NCI-H774 (cell line): Measurements from ENCODE around the gene NDFIP1.
"Not testable (repeated sequence)": the region's sequence is repeated elsewhere in the genome, so short reads cannot be mapped to it uniquely, and the experiment has no call there.

Source experiments
- DNase-seq: peaks from one replicate; lab custom pipeline; 2025; lab: John Stamatoyannopoulos, UW

The NDFIP1 gene, protein sequence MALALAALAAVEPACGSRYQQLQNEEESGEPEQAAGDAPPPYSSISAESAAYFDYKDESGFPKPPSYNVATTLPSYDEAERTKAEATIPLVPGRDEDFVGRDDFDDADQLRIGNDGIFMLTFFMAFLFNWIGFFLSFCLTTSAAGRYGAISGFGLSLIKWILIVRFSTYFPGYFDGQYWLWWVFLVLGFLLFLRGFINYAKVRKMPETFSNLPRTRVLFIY

DNA sequence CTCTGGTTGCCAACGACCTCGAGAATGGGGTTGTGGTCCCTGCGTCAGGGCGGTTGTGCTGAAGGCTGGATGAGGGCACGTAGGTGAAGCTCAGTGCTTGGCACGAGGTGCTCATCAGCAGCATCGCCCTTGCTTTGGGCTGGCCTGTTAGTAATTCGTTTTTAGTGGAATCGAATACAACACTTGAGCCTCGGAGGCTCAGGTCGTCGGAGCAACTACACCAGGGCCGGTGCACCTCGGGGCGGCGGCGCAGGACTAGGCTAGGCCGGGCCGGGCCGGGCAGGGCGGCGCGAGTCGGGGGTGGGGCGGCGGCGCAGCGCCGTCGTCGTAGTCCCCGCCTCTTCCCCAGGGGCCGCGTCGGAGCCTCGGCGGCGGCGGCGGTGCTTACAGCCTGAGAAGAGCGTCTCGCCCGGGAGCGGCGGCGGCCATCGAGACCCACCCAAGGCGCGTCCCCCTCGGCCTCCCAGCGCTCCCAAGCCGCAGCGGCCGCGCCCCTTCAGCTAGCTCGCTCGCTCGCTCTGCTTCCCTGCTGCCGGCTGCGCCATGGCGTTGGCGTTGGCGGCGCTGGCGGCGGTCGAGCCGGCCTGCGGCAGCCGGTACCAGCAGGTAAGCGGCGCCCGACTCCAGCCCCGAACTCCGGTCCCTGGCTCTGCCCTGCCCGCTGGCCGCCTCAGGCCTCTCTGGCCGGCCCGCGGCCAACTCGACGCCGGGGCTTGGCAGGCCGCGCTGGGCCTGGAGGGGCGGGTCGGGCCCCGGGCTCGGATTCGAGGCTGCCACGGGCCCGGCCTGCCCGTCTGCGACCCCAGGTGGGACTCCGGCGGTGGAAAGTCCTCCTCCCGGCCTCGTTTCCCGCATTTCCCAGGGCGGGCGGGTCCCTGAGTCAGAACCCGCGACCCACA, at the start of gene NDFIP1:
NDFIP1 (plus strand) TSS at position 348 of the 899 bp plus-strand sequence; CDS start at position 544, 196 bp downstream.
- DNase-seq, result peak; percentile 76

- no peak for DNase-seq
Measured at GRCh38 chr5:142059304-142059940, 49.2 kb upstream of the NDFIP1 start.

DNA sequence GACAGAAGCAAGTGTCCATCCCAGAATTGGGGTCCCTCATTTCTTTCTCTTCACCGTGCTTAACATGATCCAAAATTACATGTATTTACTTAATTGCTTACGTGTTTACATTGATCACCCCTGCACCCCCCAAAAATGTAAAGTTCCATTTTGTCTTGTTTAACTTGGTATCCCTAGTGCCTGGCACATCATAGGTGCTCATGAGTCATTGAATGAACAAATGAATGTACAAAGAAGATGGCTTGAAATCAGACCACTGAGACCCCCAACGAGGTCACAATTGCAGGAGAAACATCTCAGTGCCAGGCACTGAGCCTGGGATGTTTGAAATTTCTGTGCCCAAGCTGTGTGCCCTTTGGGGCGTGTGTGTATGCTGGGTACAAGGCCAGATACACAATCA, 45.2 kb upstream of the NDFIP1 start:
- no peak for DNase-seq

DNA sequence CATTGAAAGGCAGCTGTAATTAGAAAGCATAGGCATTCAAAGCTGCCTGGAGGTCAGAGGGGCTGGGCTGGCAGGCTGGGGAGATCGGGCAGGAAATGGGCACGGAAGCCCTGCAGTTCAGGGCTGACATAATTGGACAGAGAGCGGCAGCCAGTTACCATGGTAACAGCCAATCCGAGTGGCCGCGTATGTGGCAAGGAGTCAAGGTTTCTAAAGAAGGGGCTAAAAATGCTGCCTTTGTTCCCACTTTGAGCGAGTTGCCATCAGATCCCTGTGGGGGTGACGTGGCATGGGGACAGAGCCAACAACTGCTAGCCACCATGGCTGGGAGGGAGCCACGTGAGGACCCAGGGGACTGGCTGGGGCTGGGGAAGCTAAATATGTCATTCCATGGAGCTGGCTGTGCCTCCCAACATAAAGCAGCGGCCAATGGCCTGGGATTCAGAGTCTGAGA, 44.7 kb upstream of the NDFIP1 start:
- DNase-seq, result peak; percentile 63

- DNase-seq, result no peak
Measured at GRCh38 chr5:142065273-142065672, 43.3 kb upstream of the NDFIP1 start.

- no peak for DNase-seq
Measured at GRCh38 chr5:142069606-142070399, 38.8 kb upstream of the NDFIP1 start.

DNA sequence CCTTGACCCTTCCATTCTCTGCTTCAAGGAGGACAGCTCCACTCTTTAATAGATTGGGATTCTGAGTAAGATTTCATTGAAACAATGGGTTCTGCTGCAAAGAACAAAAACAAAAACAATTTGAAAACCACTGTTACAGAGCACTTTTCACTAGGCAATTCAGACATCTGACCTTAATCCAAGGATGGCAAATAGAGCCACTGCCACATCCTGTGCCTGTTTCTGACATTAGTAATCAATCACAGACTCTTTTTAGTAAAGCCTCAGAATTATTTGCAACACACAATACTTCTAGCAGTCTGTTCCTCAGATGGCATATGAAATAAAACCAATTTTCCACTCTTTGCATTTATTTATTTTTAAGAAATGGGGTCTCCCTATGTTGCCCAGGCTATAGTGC, 37.8 kb upstream of the NDFIP1 start:
- DNase-seq, result no peak

GRCh38 chr5:142072488-142072887, 36.1 kb upstream of the NDFIP1 start:
- no peak for DNase-seq

- DNase-seq, result peak; percentile 10
Measured at GRCh38 chr5:142073362-142073988, 35.1 kb upstream of the NDFIP1 start.

GRCh38 chr5:142074006-142074405, 34.6 kb upstream of the NDFIP1 start:
- no peak for DNase-seq

DNA sequence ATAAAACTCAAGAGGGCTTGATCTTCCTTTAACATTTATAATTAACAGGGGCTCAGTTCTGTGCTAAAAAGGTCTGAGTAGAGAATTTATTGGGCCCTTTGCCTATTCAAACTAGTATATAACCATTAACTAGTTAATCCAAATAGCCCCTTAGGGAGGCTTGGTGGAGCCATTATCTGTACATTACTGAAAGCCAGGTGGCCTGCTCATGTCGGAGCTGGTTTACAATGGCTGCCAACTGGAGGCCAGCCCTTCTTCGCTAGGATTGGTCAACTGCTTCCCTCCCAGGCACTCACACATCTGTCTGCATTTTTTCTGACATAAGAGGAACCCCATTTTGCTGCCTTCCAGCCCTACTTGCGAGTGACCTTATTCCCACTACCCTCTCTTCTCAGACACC, 30.4 kb upstream of the NDFIP1 start:
- DNase-seq, result peak; percentile 72

DNA sequence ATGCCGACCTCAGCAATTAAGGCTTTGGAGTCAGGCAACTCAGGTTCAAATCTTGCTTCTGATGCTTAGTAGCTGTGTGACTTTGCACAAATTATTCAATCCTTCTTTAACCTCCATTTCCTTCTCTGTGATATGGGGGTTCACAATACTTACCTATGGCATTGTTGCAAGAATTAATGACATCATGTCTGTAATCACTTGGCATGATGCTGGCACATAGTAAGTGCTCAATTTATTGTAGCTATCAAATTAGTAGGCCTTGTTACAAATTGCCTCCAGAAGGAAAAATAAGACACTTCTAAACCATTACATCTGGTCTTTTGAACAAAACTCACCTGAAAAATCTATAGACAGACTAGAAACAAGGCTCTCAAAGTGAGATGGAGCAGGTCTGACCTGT, 29.9 kb upstream of the NDFIP1 start:
- DNase-seq, result no peak

DNA sequence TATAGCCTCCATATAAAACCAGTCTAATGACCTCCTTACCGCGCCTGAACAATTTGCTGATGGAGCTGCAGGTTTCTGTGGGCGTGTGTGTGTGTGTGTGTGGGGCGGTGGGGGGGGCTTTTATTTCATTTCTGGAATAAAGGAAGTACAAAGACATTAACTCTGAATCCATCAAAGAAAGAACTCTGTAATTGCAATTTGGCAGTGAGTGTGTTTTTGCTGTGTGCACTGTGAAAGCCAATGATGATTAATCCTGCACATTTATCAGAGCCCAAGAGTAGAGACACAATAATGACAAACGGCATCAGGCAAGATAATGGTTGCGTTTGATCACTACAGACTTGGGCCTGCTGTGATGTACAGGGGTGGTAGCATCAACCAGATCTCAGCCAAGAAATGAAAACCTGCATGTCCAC, 29.3 kb upstream of the NDFIP1 start:
- peak; percentile 58 for DNase-seq

DNA sequence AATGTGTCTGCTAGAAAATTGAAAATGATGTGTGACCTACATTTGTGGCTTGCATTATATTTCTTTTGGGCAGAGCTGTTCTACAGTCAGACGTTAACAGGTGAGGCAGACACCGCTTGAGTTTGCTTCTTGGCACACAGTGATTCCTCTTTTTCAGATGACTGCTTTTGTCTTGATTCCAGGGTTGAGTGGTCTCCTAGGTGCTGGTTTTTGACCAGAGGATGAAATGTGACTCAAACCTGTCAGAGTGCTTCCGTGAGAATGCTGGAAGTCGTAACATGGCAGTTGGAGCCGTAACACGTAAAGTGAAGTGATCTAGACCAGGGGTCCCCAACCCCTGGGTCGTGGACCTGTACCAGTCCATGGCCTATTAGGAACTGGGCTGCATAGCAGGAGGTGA, 28.3 kb upstream of the NDFIP1 start:
- DNase-seq, result peak; percentile 40

DNA sequence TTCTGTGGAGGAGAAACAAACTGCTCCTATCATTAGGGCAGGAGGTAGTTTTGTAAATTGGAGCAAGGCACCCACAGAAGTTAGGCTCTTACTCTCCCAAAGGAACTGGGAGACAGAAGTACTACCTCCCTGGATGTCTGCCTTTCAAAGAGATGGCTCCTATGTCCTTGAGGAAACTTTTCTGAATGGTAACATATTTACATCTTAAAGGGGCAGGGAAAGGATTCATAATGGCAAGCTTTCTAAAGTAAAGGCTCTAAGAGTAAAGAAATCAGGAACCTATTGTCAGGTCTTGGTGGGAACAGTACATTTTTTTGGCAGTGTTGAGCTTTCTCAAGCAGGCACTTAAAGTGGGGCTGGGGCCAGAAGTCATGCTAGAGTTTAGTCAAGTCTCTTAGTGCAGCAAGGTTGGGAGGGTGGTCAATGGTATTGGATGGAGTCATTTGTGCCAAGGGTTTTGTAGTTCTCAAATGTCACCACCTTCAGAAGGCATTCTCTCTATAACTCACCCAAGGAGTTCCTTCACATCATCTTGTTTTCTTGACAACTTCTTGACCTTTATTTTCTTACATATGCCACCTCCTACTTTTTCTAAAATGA, 26.3 kb upstream of the NDFIP1 start:
- no peak for DNase-seq

GRCh38 chr5:142086229-142086628, 22.4 kb upstream of the NDFIP1 start:
- no peak for DNase-seq

- no peak for DNase-seq
Measured at GRCh38 chr5:142086679-142087078, 21.9 kb upstream of the NDFIP1 start.

DNA sequence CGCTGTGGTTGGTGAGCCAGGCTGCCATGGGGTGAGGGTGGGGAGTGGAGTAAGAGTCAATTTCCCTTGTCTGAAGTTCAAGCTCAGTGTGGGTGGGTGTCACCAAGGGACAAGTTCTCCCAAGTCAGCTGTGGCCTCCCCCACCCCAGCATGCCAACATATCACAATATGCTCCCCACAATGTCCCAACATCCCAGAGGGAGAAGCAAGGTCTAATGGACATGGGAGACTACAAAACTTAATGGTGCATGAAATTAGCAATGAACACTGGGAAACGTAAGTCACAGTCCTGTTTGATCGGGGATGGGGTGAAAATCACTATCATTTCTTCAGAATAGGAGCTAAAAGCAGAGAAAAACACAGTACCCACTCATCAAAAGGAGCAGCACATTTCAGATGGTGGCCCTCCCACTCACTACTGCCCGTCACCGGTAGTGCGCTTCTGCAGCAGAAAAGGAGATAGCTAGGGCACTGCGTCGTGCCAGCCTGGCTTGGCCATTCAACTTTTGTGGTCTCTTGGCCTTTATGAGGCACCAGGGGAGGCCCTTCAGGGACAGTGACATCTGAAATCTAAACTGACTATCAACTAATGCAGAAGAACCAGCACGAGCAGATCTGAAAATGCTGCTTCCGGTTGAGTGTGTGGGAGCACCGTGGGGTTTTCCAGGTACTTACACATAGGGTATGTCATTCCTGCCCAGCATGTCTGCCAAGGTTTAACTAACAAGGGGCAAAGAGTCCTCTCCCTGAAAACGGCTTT, 20.5 kb upstream of the NDFIP1 start:
- no peak for DNase-seq

DNA sequence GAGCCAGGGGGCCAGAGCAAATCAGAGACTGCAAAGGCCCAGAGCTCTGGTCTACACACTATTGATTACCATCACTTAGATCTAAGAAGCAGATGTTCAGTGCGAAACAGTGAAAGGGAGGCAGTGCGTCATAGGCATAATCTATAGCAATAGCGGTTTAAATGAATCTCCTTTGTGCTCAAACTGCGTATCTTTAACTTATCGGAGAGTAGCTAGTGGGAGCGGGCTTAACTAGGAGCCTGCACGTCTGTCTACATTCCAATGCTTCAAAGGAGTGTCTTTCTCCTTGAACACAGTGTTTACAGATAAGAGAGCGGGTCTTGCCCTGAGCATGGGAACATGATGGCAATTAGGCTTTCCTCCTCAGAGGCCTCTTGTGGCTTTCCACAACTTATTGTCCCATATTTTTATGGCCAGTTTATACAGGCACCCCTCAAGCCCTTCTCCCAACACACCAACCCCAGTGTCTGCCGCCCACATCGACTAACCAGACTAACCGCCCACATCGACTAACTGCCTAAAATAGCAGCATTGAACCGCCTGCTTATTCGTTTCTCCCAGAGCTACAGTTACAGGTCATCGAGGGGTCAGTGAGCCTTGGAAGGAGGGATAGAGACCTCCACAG, 19.6 kb upstream of the NDFIP1 start:
- DNase-seq, result not testable (repeated sequence)

GRCh38 chr5:142091012-142091411, 17.6 kb upstream of the NDFIP1 start:
- DNase-seq, result no peak
